K562 (cell line): ENCODE measurements around the gene PIBF1. TPM values are rescaled to one million over a fixed set of nuclear protein-coding genes. Genes with fewer than 3 reads are reported as not detected.

Experiments used
- ATAC-seq: fragments of 200-7000 bp; cut with Tn5 transposase; 3 replicates; pipeline ENCODE4 v1.9.1; 2020; ENCODE audit warnings: moderate library complexity
- BruUV-seq: library from RNA; stranded (reverse); fragments of 400-500 nt; replicated peaks from 2 replicates; lab custom pipeline; 2021; lab: Mats Ljungman, UMichigan
- CTCF ChIA-PET: fragments of 300-600 bp; formaldehyde crosslinking; extraction: SDS; loops from one replicate; lab custom pipeline; 2021; ENCODE audit warnings: low intra/inter-chr PET ratio; lab: Yijun Ruan, JAX
- POLR2A ChIA-PET: fragments of 300-600, 350-650 bp; sonication (Branson Sonifier 250); formaldehyde crosslinking; extraction: SDS; loops from one replicate; lab custom pipeline; 2021; ENCODE audit warnings: antibody characterized with exemption, inconsistent platforms; lab: Yijun Ruan, JAX
- DNase-seq, 4 experiments: peaks; one replicate each; pipeline versions ENCODE4 v3.0.0 to v3.0.0-alpha.2; 2011 to 2018; ENCODE audit warnings: low spot score in 3 of 4, mixed read lengths in 3 of 4; ENCODE audit errors: extremely low read depth in 1 of 4
- FAIRE-seq: peaks from 2 replicates; lab custom pipeline; 2011; peaks lifted over from hg19 to GRCh38; lab: Jason Lieb, UNC
- H2AFZ ChIP-seq: 2 replicates; pipeline ENCODE4 v1.6.0; 2011; ENCODE audit warnings: low read depth, low read length, control low read depth, inconsistent platforms
- H3K27ac ChIP-seq: fragments of 200-600 bp; 3 replicates; pipeline ENCODE4 v1.8.0; 2011; ENCODE audit warnings: low read depth, mild to moderate bottlenecking, control low read depth, inconsistent platforms, low read length, moderate library complexity, mixed read lengths; ENCODE audit errors: extremely low read depth
- H3K27me3 ChIP-seq, 2 experiments: fragments of 300-600 bp in 1 of 2; 2 replicates in 1 of 2; 3 replicates in 1 of 2; pipeline versions ENCODE4 v1.6.0 to v1.8.0; 2011; ENCODE audit warnings: inconsistent platforms in 2 of 2, low read length in 2 of 2, mild to moderate bottlenecking in 1 of 2, mixed read lengths in 1 of 2, moderate library complexity in 1 of 2; ENCODE audit not compliant: control insufficient read depth in 2 of 2, insufficient read depth in 2 of 2
- H3K36me3 ChIP-seq: fragments of 300-600 bp; 3 replicates; pipeline ENCODE4 v1.8.0; 2011; ENCODE audit warnings: mild to moderate bottlenecking, low read length, inconsistent platforms; ENCODE audit not compliant: control insufficient read depth, insufficient read depth
- H3K4me1 ChIP-seq, 2 experiments: fragments of 200-600 bp in 1 of 2; replicated peaks in 1 of 2; 2 replicates in 1 of 2; 3 replicates in 1 of 2; pipeline versions ENCODE4 v1.5.1 to v1.8.0; 2011; ENCODE audit warnings: inconsistent platforms in 2 of 2, low read length in 2 of 2, mild to moderate bottlenecking in 1 of 2, mixed read lengths in 1 of 2, moderate library complexity in 1 of 2; ENCODE audit not compliant: control insufficient read depth in 2 of 2, insufficient read depth in 2 of 2
- H3K4me2 ChIP-seq: 2 replicates; pipeline ENCODE4 v1.6.1; 2011; ENCODE audit warnings: low read length, control low read depth, inconsistent platforms, mixed read lengths; ENCODE audit not compliant: insufficient read depth
- H3K4me3 ChIP-seq: fragments of 200-600 bp; sonication (generic), shearing (Covaris generic); 2 replicates; pipeline ENCODE4 v1.5.1; 2016; ENCODE audit warnings: control low read depth, inconsistent platforms
- H3K79me2 ChIP-seq: fragments of 200-600 bp; 3 replicates; pipeline ENCODE4 v1.8.0; 2011; ENCODE audit warnings: low read length, inconsistent platforms; ENCODE audit not compliant: control insufficient read depth, insufficient read depth
- H3K9ac ChIP-seq, 2 experiments: 2 replicates each; pipeline versions ENCODE4 v1.6.0 to v1.6.1; 2011; ENCODE audit warnings: low read depth in 2 of 2, low read length in 2 of 2, control low read depth in 1 of 2, inconsistent platforms in 1 of 2, mild to moderate bottlenecking in 1 of 2, mixed read lengths in 1 of 2; ENCODE audit not compliant: insufficient read depth in 1 of 2
- H3K9me1 ChIP-seq: one replicate; pipeline ENCODE4 v1.6.0; 2011; ENCODE audit warnings: inconsistent platforms, mild to moderate bottlenecking, low read length, moderate library complexity; ENCODE audit not compliant: control insufficient read depth, insufficient read depth
- H3K9me3 ChIP-seq: replicated peaks from 2 replicates; pipeline ENCODE4 v1.5.1; 2011; ENCODE audit warnings: low read depth, low read length, inconsistent platforms; ENCODE audit not compliant: control insufficient read depth, insufficient read depth
- H4K20me1 ChIP-seq: replicated peaks from 2 replicates; pipeline ENCODE4 v1.6.1; 2011; ENCODE audit warnings: low read length, inconsistent platforms, mixed read lengths; ENCODE audit not compliant: control insufficient read depth, insufficient read depth
- CEBPB ChIP-seq: fragments of 450-650 bp; IDR thresholded peaks from 2 replicates; pipeline ENCODE4 v1.6.1; 2016; ENCODE audit warnings: missing genetic modification characterization, missing compliant biosample characterization
- CEBPG ChIP-seq, 3 experiments: fragments of 200-800 bp in 1 of 3; sonication (Bioruptor generic) in 1 of 3; sonication (generic) in 1 of 3; formaldehyde crosslinking in 1 of 3; IDR thresholded peaks in 2 of 3; conservative IDR thresholded peaks in 1 of 3; 2 replicates each; pipeline versions ENCODE4 v1.6.1 to v1.8.0; 2016 to 2022; ENCODE audit warnings: missing compliant biosample characterization in 2 of 3, missing genetic modification characterization in 2 of 3, mild to moderate bottlenecking in 1 of 3, missing genetic modification reagents in 1 of 3
- HDAC8 ChIP-seq: fragments of 450-650 bp; IDR thresholded peaks from 2 replicates; pipeline ENCODE4 v1.6.1; 2016; ENCODE audit warnings: mild to moderate bottlenecking, missing genetic modification characterization, moderate library complexity, missing compliant biosample characterization
- WGBS: fragments of 100-300 bp; shearing (Covaris generic); methylation state at CpG from one replicate; pipeline ENCODE4 v1.1.6; 2016; ENCODE audit warnings: low coverage, mixed read lengths; ENCODE audit not compliant: insufficient coverage; ENCODE audit errors: missing lambda C conversion rate; 5-methylcytosine and 5-hydroxymethylcytosine counted together
- in situ Hi-C: fragments of 300-500 bp; cut with MboI; formaldehyde crosslinking; loops from 4 replicates; pipeline ENCODE4 v1.15.0; 2018; ENCODE audit warnings: inconsistent platforms, mixed read lengths
- intact Hi-C: fragments of 100-400 bp; cut with micrococcal nuclease; formaldehyde crosslinking; loops from 2 replicates; pipeline ENCODE4 v1.14.2; 2022
- polyA plus RNA-seq, 8 experiments: library from polyadenylated mRNA; depleted of rRNA in 4 of 8; stranded (reverse) in 5 of 8; unstranded in 3 of 8; fragments of >200 nt; fragmentation: Nextera tagmentation in 2 of 8; fragmentation: Illumina TruSeq in 1 of 8; extraction: Ambion mirVana in 2 of 8; extraction: Trizol in 1 of 8; gene quantifications; 2 replicates each; pipeline versions ENCODE4 v1.2.1 to v1.2.3, GENCODE V29; 2011 to 2014; ENCODE audit warnings: inconsistent platforms in 1 of 8, missing spikeins in 1 of 8
- total RNA-seq, 7 experiments: library from RNA; depleted of rRNA in 6 of 7; stranded (reverse); fragments of >200 nt in 6 of 7; fragmentation: Illumina TruSeq in 2 of 7; extraction: Trizol in 2 of 7; gene quantifications; 2 replicates each; pipeline versions ENCODE4 v1.2.1 to v1.2.3, GENCODE V29; 2011 to 2021; ENCODE audit warnings: low replicate concordance in 1 of 7
- TF ChIP-seq, protein P1 (sequence below): sonication (generic); IDR thresholded peaks from 2 replicates; pipeline ENCODE4 v1.6.1; 2016

Gene PIBF1
- total and polyA plus RNA-seq, 9 of the 15 experiments (the other 6 are each of a cell fraction or from before 2014, with no cell fraction given), result 9.1 to 28.8 (median 14.7) TPM

GRCh38 chr13:72805676-72806346 lies 23.9 kb downstream of the PIBF1 start:
- FAIRE-seq, result no peak
- no peak overlapping the region for H3K4me2 ChIP-seq
- ChIA-PET POLR2A (no interaction called here), CTCF (no interaction called here)
- ATAC-seq, result peak; percentile 42; the same call in 1 of the 3 replicates
- H3K4me1 ChIP-seq, result peaks cover 0 to 2% of the 10 kb centered on the region in 2 experiments; a peak in 1 of 5 replicates
- no peaks in the 10 kb centered on the region for H3K9me3 ChIP-seq
- TF ChIP-seq, protein P1, sequence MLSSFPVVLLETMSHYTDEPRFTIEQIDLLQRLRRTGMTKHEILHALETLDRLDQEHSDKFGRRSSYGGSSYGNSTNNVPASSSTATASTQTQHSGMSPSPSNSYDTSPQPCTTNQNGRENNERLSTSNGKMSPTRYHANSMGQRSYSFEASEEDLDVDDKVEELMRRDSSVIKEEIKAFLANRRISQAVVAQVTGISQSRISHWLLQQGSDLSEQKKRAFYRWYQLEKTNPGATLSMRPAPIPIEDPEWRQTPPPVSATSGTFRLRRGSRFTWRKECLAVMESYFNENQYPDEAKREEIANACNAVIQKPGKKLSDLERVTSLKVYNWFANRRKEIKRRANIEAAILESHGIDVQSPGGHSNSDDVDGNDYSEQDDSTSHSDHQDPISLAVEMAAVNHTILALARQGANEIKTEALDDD, result 0 out of 2 replicates have a peak, but pooled peaks have one; percentile 20
- no peak for TF ChIP-seq HDAC8 (tag)
- TF ChIP-seq CEBPB (tag), result peak; percentile 71
- no peak for TF ChIP-seq CEBPG (CRISPR knock-in tag; IDR thresholded peaks at IDR 0.05)
- peak in 1 of 2 experiments; percentile 29; a peak in 1 of 4 replicates for TF ChIP-seq CEBPG (tag; conservative IDR thresholded peaks at IDR 0.05 in 1 of 2, IDR thresholded peaks at IDR 0.05 in 1 of 2)
- H3K27me3 ChIP-seq, result no peaks in the 10 kb centered on the region
- H3K4me3 ChIP-seq, result no peak overlapping the region
- no peaks in the 10 kb centered on the region for H3K9me1 ChIP-seq
- H3K27ac ChIP-seq, result no peak overlapping the region
- 100% methylated on average over 1 of the region's 1 CpG for WGBS
- H3K36me3 ChIP-seq, result peaks cover 24% of the 10 kb centered on the region; the same call in 2 of the 3 replicates
- H3K79me2 ChIP-seq, result no peaks in the 10 kb centered on the region; the same call in 2 of the 3 replicates
- BruUV-seq, result no TSS peak
- in situ Hi-C loops, result loop anchor here (25.0 kb wide), 2 partner anchors 606 to 906 kb away; no protein-coding TSS in a partner anchor
- H2AFZ ChIP-seq, result no peak overlapping the region
- intact Hi-C loops, result no loop called here
- no peaks in the 10 kb centered on the region for H4K20me1 ChIP-seq
- no peak overlapping the region for H3K9ac ChIP-seq
- no peak for DNase-seq
